ENCODE measurements around the gene L3MBTL4. TPM values are rescaled to one million over a fixed set of nuclear protein-coding genes. Genes with fewer than 3 reads are reported as not detected.

Gene L3MBTL4
- total RNA-seq, 1 experiment from 2014 or later: 10.6 TPM

DNA sequence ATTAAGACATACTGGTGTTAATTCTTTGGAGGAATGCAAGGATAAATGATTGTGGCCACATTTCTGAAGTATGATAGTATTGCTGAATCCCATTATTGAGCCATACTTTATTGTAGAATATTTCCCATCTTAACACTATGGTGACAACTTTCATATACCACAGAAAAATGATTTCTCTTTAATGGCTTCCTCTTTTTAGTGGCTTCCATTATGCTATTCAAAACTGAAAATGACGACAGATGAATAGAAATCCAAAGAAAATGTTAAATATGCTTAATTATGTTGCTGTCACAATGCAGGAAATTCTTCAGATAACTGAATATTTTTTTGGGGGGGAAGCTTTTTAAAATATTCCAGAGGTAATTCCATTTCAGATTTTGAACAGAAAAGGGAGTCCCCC, 430.5 kb downstream of the L3MBTL4 start:
- no peaks in the 10 kb centered on the region for H3K9me3 ChIP-seq (replicated peaks)
- no peaks in the 10 kb centered on the region for H3K4me1 ChIP-seq (replicated peaks)
- H3K27ac ChIP-seq: no peak overlapping the region
- H3K36me3 ChIP-seq: no peaks in the 10 kb centered on the region
- H3K27me3 ChIP-seq (replicated peaks): no peaks in the 10 kb centered on the region
- no peak overlapping the region for H3K4me3 ChIP-seq
- no peak for DNase-seq (ENCODE audit: low read depth in 1 of 2, low spot score in 2 of 2)

DNA sequence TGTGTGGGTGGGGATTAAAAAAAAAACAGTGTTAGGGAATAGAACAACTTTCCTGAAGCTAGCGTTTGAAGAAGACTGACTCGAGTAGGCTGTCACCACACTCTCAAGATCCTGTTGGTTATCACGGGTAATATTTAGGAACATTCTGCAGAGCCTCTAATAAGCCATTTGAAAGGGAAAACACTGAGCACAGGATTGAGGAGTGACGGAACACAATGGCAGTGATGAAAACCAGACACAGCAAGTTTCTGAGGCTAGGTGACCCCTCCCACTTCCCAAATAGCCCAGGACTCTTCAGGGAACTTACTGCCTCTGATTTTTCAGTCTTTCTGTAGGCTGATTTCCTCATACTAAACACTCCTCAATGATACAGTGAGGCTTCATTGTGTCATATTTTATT, 431.2 kb downstream of the L3MBTL4 start:
- H3K9me3 ChIP-seq (replicated peaks): no peaks in the 10 kb centered on the region
- no peaks in the 10 kb centered on the region for H3K27me3 ChIP-seq (replicated peaks)
- DNase-seq (ENCODE audit: low read depth in 1 of 2, low spot score in 2 of 2): no peak
- no peak overlapping the region for H3K4me3 ChIP-seq
- no peaks in the 10 kb centered on the region for H3K4me1 ChIP-seq (replicated peaks)
- no peak overlapping the region for H3K27ac ChIP-seq
- H3K36me3 ChIP-seq: no peaks in the 10 kb centered on the region

DNA sequence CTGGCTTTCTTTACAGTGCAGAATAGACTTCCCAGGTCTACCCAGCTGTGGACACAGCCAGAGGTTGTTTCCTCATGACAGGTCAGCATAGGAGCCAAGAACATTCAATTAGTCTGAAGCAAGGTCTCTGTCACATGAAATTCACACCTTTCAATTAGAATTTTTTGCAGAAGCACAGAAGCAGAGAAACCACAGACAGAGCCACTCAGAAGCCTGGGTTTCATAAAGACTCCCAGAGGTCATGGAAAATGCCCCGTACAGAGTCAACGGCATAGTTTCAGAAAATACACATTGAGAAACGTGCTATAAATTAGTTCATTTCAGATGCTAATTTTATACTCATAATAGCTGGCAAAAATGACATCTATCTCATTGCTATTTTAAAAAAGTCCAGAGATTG, 432.4 kb downstream of the L3MBTL4 start:
- Histone ChIP-seq H3K27ac (no peak overlapping the region), H3K4me3 (no peak overlapping the region), H3K27me3 (replicated peaks) (no peaks in the 10 kb centered on the region), H3K4me1 (replicated peaks) (no peaks in the 10 kb centered on the region), H3K9me3 (replicated peaks) (no peaks in the 10 kb centered on the region), H3K36me3 (no peaks in the 10 kb centered on the region)
- no peak for DNase-seq (ENCODE audit: low read depth in 1 of 2, low spot score in 2 of 2)

DNA sequence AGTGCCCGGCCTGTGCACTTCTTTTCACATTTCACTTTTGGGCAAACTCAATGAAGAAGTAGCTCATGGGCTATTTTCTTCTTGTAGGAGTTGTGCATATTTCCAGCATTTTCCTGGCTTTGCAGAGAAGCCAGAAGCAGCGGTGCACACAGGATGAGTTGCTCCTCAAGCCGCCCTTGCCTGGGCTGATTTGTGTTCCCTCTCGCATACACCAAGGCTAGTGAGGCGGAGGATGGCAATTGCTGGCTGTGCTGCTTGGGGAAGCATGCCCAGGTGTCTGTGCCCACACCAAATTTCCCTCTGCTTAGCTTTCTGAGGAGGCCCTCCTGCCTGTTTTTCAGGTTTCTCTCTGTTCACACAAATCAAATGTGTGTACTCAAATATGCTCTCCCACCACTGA, 434.0 kb downstream of the L3MBTL4 start:
- Histone ChIP-seq H3K27ac (no peak overlapping the region), H3K36me3 (no peaks in the 10 kb centered on the region), H3K27me3 (replicated peaks) (no peaks in the 10 kb centered on the region), H3K4me3 (no peak overlapping the region), H3K9me3 (replicated peaks) (no peaks in the 10 kb centered on the region), H3K4me1 (replicated peaks) (no peaks in the 10 kb centered on the region)
- no peak for DNase-seq (ENCODE audit: low read depth in 1 of 2, low spot score in 2 of 2)

DNA sequence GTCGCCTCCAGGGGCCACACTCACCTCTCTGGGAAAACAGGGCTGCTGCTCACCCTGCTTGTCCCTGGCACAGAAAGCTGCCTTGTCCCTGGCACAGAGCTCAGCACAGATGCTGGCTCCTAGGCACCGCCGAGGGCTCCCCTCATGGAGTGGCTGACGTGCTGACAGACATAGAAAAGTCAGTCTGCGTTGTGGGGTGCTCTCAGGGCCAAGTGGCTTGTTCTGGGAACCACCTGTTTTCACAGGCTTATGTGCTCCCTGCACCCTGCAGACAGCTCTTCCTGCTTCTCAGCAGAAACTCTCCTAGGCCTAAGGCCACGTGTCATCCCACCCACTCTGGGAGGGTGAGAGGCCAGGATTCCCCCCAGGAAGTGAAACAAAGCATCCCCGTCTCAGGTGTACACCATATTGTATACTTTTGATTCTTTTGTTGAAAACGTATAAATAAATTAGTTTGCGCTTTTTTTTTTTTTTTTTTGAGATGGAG, 434.7 kb downstream of the L3MBTL4 start:
- no peak overlapping the region for H3K4me3 ChIP-seq
- no peaks in the 10 kb centered on the region for H3K36me3 ChIP-seq
- H3K4me1 ChIP-seq (replicated peaks): peaks cover 7% of the 10 kb centered on the region
- H3K27me3 ChIP-seq (replicated peaks): no peaks in the 10 kb centered on the region
- no peak overlapping the region for H3K27ac ChIP-seq
- no peak for DNase-seq (ENCODE audit: low read depth in 1 of 2, low spot score in 2 of 2)
- H3K9me3 ChIP-seq (replicated peaks): no peaks in the 10 kb centered on the region

DNA sequence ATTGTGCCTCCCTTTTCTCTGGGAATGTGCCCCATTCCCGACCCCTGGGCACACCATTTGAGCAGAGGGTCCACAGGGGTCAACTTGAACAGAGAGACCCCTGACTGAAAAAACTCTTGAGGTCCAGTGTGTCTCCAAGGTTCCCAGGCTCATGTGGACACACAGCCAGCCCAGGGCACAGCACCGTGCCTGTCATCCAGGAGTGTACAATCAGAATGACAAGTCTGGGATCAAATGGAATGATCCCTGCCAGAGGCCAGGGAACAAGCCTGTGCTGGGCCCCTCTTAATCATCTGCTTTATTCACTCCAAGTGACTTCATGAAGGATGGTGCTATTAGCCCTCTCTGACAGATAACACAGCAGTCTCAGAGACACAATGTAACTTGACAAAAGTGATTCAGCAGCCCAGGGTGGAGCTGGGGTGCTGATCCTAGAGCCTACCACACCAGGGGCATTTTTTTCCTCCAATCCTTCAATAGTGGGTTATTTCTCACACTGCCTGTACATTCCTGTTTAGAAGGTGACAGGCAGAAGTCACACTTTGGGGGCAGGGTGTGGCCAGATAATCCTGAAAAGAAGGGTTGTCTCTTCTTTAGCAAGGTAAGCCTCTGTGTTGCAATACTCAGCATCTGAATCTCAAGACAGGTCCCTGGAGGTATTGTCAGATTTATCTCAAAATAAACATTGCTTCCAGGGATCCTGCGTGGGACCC, 435.4 kb downstream of the L3MBTL4 start:
- H3K36me3 ChIP-seq: no peaks in the 10 kb centered on the region
- peaks cover 14% of the 10 kb centered on the region for H3K4me1 ChIP-seq (replicated peaks)
- H3K27ac ChIP-seq: no peak overlapping the region
- DNase-seq (ENCODE audit: low read depth in 1 of 2, low spot score in 2 of 2): no peak
- H3K4me3 ChIP-seq: no peak overlapping the region
- H3K9me3 ChIP-seq (replicated peaks): no peaks in the 10 kb centered on the region
- H3K27me3 ChIP-seq (replicated peaks): no peaks in the 10 kb centered on the region

DNA sequence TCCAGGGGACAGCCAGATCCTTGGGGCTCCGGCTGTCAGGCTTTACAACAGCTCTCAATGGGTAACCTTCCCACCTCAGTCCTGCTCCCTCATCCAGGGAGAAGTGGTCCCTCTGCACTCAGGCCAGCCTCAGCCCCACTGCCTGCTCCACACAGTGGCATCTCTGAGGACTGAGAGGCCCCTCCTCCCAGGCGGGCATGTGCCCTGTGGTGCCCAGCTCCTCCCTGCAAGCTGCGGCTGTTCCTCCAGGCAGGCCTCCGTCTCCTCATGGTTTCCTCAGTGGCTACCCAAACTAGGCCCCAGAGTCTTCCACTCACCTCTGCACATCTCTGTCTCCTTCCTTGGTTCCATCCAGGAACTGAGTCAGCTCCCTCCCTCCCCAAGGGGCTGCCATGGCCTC, 437.7 kb downstream of the L3MBTL4 start:
- H3K4me3 ChIP-seq: no peak overlapping the region
- no peak for DNase-seq (ENCODE audit: low read depth in 1 of 2, low spot score in 2 of 2)
- no peaks in the 10 kb centered on the region for H3K36me3 ChIP-seq
- H3K9me3 ChIP-seq (replicated peaks): no peaks in the 10 kb centered on the region
- H3K4me1 ChIP-seq (replicated peaks): peaks cover 14% of the 10 kb centered on the region
- no peak overlapping the region for H3K27ac ChIP-seq
- H3K27me3 ChIP-seq (replicated peaks): no peaks in the 10 kb centered on the region; the same call in 1 of the 2 replicates

DNA sequence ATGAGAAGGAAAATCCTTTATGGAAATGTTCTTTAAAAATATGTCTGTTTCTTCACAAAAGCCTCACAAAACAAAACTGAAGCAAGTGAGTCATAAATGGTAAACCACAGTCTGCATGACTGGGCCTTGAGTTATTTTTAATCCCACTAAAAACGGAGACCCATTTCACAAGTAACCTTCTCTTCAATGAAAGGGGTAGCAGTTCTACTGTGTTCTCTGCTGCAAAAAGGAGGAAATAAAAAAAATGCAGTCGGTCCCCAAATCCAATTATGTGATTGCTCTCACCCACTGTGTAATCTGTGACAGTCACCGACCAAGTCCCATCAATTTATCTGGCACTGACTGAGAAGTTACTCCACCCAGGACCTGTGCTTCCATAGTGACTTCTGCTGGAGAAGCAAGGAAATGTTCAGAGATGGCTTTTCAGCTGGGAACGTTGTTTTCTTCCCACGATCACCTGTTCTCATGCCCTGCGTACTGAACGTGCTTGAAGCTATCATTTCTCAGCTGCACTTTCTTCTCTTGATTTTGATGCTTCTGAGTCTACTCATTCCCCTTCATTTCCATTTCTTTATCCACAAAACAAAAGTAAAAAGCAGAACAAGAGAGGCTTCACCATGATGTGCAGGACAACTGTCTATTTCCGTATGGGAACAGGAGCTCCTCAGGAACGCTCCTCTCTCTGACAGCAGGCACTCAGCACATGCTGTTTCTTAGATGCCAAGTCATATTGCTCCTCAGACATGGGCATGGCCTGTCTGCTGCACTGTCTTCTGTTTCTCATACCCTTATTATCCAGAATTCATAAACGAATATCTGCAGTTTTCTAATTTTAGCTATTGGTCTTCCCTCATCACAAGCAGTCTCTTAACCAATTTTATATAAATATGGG, 439.4 kb downstream of the L3MBTL4 start:
- H3K4me1 ChIP-seq (replicated peaks): peaks cover 14% of the 10 kb centered on the region
- H3K27ac ChIP-seq: no peak overlapping the region
- no peak overlapping the region for H3K4me3 ChIP-seq
- H3K36me3 ChIP-seq: no peaks in the 10 kb centered on the region
- peak in 1 of 2 experiments; percentile 81 for DNase-seq (ENCODE audit: low read depth in 1 of 2, low spot score in 2 of 2)
- H3K27me3 ChIP-seq (replicated peaks): no peaks in the 10 kb centered on the region; the same call in 1 of the 2 replicates
- H3K9me3 ChIP-seq (replicated peaks): no peaks in the 10 kb centered on the region

DNA sequence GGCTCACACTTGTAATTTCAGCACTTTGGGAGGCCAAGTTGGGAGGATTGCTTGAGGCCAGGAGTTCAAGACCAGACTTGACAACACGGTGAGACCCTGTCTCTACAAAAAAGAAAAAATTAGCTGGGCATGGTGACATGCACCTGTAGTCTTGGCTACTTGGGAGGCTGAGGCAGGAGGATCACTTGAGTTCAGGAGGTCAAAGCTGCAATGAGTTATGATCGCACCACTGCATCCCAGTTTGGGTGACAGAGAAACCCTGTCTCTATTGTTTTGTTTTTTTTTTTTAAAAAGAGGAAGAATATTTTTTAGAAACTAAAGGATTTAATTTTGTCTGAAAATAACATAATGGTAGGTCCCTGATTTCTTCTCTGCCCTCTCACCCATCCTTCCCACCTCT, 440.0 kb downstream of the L3MBTL4 start:
- Histone ChIP-seq H3K27me3 (replicated peaks) (no peaks in the 10 kb centered on the region; the same call in 1 of the 2 replicates), H3K9me3 (replicated peaks) (no peaks in the 10 kb centered on the region), H3K4me3 (no peak overlapping the region), H3K27ac (no peak overlapping the region), H3K4me1 (replicated peaks) (peaks cover 18% of the 10 kb centered on the region), H3K36me3 (no peaks in the 10 kb centered on the region)
- DNase-seq (ENCODE audit: low read depth in 1 of 2, low spot score in 2 of 2): no peak

DNA sequence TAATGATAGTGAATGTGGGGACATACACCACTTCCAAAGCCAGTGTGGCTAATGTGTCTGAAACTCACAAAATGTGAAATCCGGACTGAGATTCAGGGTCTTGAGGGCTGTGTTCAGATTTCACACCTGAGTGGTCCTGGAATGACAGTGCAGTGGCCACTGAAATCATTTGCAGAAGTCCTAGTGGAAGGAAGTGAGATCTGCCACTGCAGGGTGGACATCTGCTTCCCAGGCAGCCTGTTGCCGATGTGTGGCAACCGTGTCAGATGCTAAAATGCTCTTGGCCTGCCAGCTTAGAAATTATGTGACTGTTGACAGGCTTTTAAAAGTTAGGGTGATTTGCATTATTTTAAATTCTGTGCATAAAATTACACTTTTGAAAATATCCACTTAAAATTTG, 441.6 kb downstream of the L3MBTL4 start:
- DNase-seq (ENCODE audit: low read depth in 1 of 2, low spot score in 2 of 2): no peak
- Histone ChIP-seq H3K27me3 (replicated peaks) (no peaks in the 10 kb centered on the region; the same call in 1 of the 2 replicates), H3K9me3 (replicated peaks) (no peaks in the 10 kb centered on the region), H3K4me3 (no peak overlapping the region), H3K4me1 (replicated peaks) (peaks cover 18% of the 10 kb centered on the region), H3K36me3 (no peaks in the 10 kb centered on the region), H3K27ac (no peak overlapping the region)

DNA sequence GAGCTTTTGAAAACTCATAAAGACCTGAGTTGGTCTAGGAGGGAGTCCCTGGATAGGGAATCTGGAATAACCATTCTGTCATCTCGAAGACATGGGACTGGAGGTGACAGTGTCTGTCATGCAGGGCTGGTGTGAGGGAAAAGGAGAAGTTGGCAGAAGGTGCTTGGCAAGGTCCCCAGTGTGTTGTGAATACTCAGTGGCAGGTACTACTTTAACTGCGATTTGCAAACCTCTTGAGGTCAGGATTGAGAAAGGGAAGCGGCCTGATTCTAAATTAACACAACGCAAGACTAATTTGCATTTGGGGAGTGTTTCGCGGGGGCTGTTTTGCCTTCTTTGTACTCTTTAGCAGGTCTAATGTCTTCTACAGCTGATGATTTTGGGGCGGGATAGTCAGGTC, 442.4 kb downstream of the L3MBTL4 start:
- Histone ChIP-seq H3K4me1 (replicated peaks) (peaks cover 18% of the 10 kb centered on the region), H3K27me3 (replicated peaks) (no peaks in the 10 kb centered on the region; the same call in 1 of the 2 replicates), H3K4me3 (no peak overlapping the region), H3K27ac (no peak overlapping the region), H3K36me3 (no peaks in the 10 kb centered on the region), H3K9me3 (replicated peaks) (no peaks in the 10 kb centered on the region)
- DNase-seq (ENCODE audit: low read depth in 1 of 2, low spot score in 2 of 2): no peak

DNA sequence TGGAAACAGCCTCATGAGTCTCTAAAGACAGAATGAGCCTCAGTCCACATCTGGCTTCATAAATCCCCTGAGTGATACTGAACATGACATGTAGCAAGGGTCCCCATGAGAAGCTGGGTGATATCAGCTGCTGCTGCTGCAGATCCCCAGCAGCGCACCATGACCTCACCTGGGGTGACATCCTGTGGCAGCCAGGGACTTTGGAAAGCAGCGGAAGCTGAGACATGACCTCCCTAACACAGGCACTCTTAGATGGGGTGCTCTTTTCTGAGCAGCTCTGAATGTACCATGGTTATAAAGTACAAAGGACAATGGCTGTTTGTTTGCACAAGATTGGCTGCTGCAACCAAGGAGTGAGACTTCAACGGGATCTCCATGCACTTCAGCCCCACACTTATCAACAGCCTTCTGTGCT, 444.7 kb downstream of the L3MBTL4 start:
- no peaks in the 10 kb centered on the region for H3K36me3 ChIP-seq
- no peak for DNase-seq (ENCODE audit: low read depth in 1 of 2, low spot score in 2 of 2)
- no peak overlapping the region for H3K27ac ChIP-seq
- no peaks in the 10 kb centered on the region for H3K9me3 ChIP-seq (replicated peaks)
- no peaks in the 10 kb centered on the region; the same call in 1 of the 2 replicates for H3K27me3 ChIP-seq (replicated peaks)
- H3K4me3 ChIP-seq: no peak overlapping the region
- H3K4me1 ChIP-seq (replicated peaks): peaks cover 12% of the 10 kb centered on the region

DNA sequence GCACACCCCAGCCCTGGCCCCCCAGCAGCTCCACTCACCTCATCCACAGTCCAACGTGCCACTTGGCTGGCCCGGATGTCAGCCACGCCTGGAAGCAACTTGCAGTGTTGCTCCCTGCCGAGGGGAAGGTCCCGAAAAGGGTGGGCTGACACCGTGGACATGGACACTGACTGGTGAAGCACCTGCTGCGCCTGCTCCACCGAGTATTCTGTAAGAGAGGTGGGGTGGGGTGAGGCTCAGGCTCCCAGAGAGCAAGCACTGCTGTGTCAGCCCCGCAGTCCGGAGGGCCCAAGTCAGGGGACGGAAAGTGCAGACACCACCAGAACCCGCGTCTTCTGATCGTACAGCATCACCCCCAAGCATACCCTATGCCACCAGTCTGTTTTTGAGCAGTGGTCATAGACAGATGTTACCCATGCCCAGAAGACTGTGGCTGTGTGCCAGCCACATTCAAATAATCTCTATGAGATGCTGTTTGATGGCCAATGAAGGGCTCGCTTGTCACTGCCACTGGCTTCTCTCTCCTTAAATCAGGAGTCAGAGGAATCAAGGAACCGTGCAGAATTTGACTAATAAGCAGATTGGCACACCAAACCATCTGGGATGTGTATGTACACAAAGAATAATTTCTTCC, 445.2 kb downstream of the L3MBTL4 start:
- H3K27me3 ChIP-seq (replicated peaks): no peaks in the 10 kb centered on the region; the same call in 1 of the 2 replicates
- no peak for DNase-seq (ENCODE audit: low read depth in 1 of 2, low spot score in 2 of 2)
- no peak overlapping the region for H3K27ac ChIP-seq
- H3K4me3 ChIP-seq: no peak overlapping the region
- peaks cover 6% of the 10 kb centered on the region for H3K4me1 ChIP-seq (replicated peaks)
- no peaks in the 10 kb centered on the region for H3K9me3 ChIP-seq (replicated peaks)
- no peaks in the 10 kb centered on the region for H3K36me3 ChIP-seq

DNA sequence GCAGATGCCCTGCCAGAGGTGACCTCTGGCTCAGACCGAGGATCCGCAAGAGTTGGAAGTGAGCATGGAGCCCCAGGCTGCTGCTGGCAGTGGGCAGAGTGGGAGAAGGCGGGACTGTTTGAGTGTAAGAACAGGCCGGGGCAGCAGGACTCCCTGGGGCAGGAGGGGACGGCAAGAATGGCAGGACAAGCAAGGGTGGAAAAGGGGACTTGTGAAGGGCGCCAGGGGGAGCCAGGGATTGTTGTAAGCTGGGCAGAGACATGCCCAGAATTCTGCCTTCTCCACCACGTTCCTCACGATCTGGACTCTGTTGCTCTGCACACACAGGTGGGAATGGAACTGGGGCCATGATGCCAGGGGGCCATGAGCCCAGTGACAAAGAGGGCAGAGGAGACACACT, 447.0 kb downstream of the L3MBTL4 start:
- H3K4me3 ChIP-seq: no peak overlapping the region
- H3K4me1 ChIP-seq (replicated peaks): peaks cover 6% of the 10 kb centered on the region
- no peaks in the 10 kb centered on the region for H3K9me3 ChIP-seq (replicated peaks)
- no peaks in the 10 kb centered on the region for H3K36me3 ChIP-seq
- H3K27me3 ChIP-seq (replicated peaks): no peaks in the 10 kb centered on the region; the same call in 1 of the 2 replicates
- DNase-seq (ENCODE audit: low read depth in 1 of 2, low spot score in 2 of 2): no peak
- H3K27ac ChIP-seq: no peak overlapping the region
